HepG2 (cell line): ENCODE data around the gene BICRA. TPM values are rescaled to one million over a fixed set of nuclear protein-coding genes. Genes with fewer than 3 reads are reported as not detected.

Experiments
- CHD4 ChIP-seq: fragments of 200-600 bp; sonication (generic); IDR thresholded peaks from 2 replicates; pipeline ENCODE4 v1.7.0; 2017; ENCODE audit warnings: mild to moderate bottlenecking, low read length, borderline replicate concordance
- EZH2 ChIP-seq: conservative IDR thresholded peaks from 2 replicates; pipeline ENCODE4 v1.6.1; 2012; ENCODE audit warnings: mild to moderate bottlenecking, low read depth, low read length, moderate library complexity
- GATAD2A ChIP-seq: IDR thresholded peaks from 2 replicates; pipeline ENCODE4 v1.6.1; 2016
- KDM5A ChIP-seq: fragments of 200-600 bp; sonication (generic); IDR thresholded peaks from 2 replicates; pipeline ENCODE4 v1.7.0; 2018; ENCODE audit warnings: antibody characterized with exemption, mild to moderate bottlenecking, low read length, borderline replicate concordance
- MAX ChIP-seq: IDR thresholded peaks from 2 replicates; pipeline ENCODE4 v1.6.1; 2012; ENCODE audit warnings: inconsistent platforms
- NFIC ChIP-seq: IDR thresholded peaks from 2 replicates; pipeline ENCODE4 v1.6.1; 2012; ENCODE audit warnings: mild to moderate bottlenecking, low read length, inconsistent platforms
- RFXAP ChIP-seq: sonication (generic); formaldehyde crosslinking; IDR thresholded peaks from 2 replicates; pipeline ENCODE4 v1.4.0; 2020; ENCODE audit warnings: missing genetic modification reagents, borderline replicate concordance
- RORA ChIP-seq: sonication (generic); formaldehyde crosslinking; IDR thresholded peaks from 2 replicates; pipeline ENCODE4 v1.5.0; 2020; ENCODE audit warnings: mild to moderate bottlenecking, missing genetic modification reagents, moderate library complexity
- THAP11 ChIP-seq: IDR thresholded peaks from 2 replicates; pipeline ENCODE4 v1.6.1; 2016; ENCODE audit warnings: missing biosample characterization, missing genetic modification reagents
- YY1 ChIP-seq: IDR thresholded peaks from 2 replicates; pipeline ENCODE4 v1.6.1; 2011; ENCODE audit warnings: low read length, low read depth, moderate library complexity, mild to moderate bottlenecking; ENCODE audit not compliant: insufficient read depth, insufficient replicate concordance
- ZFP1 ChIP-seq: IDR thresholded peaks from 2 replicates; pipeline ENCODE4 v1.6.1; 2016
- ZMYM2 ChIP-seq: sonication (generic); formaldehyde crosslinking; IDR thresholded peaks from 2 replicates; pipeline ENCODE4 v1.8.0; 2022; ENCODE audit warnings: mild to moderate bottlenecking, missing genetic modification reagents
- ZNF281 ChIP-seq: sonication (generic); formaldehyde crosslinking; IDR thresholded peaks from 2 replicates; pipeline ENCODE4 v1.4.0; 2020; ENCODE audit warnings: missing genetic modification reagents, borderline replicate concordance
- ZNF335 ChIP-seq: sonication (generic); formaldehyde crosslinking; IDR thresholded peaks from 2 replicates; pipeline ENCODE4 v1.4.0; 2020; ENCODE audit warnings: missing genetic modification reagents
- ZNF367 ChIP-seq: sonication (generic); formaldehyde crosslinking; IDR thresholded peaks from 2 replicates; pipeline ENCODE4 v1.4.0; 2020; ENCODE audit warnings: missing genetic modification reagents, borderline replicate concordance
- ZNF574 ChIP-seq: sonication (generic); formaldehyde crosslinking; IDR thresholded peaks from 2 replicates; pipeline ENCODE4 v1.4.0; 2020; ENCODE audit warnings: missing genetic modification reagents
- ZNF576 ChIP-seq: sonication (generic); formaldehyde crosslinking; IDR thresholded peaks from 2 replicates; pipeline ENCODE4 v1.4.0; 2020; ENCODE audit warnings: mild to moderate bottlenecking, missing genetic modification reagents
- ZNF605 ChIP-seq: sonication (generic); formaldehyde crosslinking; IDR thresholded peaks from 2 replicates; pipeline ENCODE4 v1.8.0; 2022; ENCODE audit warnings: mild to moderate bottlenecking, missing genetic modification reagents
- polyA plus RNA-seq, 8 experiments: library from polyadenylated mRNA; depleted of rRNA in 3 of 8; stranded (reverse) in 7 of 8; unstranded in 1 of 8; fragments of >200 nt; fragmentation: Illumina TruSeq in 4 of 8; extraction: Trizol in 4 of 8; gene quantifications; 2 replicates each; pipeline versions ENCODE4 v1.2.1 to v1.2.3, GENCODE V29; 2011 to 2016; ENCODE audit warnings: low read depth in 4 of 8, missing spikeins in 1 of 8, mixed read lengths in 1 of 8; ENCODE audit not compliant: insufficient read depth in 1 of 8
- total RNA-seq, 5 experiments: library from RNA; depleted of rRNA; stranded (reverse); fragments of >200 nt; fragmentation: Illumina TruSeq; extraction: Trizol; gene quantifications; 2 replicates each; pipeline ENCODE4 v1.2.3, GENCODE V29; 2016; ENCODE audit warnings: low read depth in 1 of 5
- TF ChIP-seq, protein P1 (sequence below): sonication (generic); formaldehyde crosslinking; IDR thresholded peaks from 2 replicates; pipeline ENCODE4 v1.4.0; 2020; ENCODE audit warnings: missing genetic modification reagents

Gene BICRA
- total and polyA plus RNA-seq, 2 of the 13 experiments (the other 11 are each of a cell fraction or from before 2014, with no cell fraction given): 0.55 to 0.71 TPM

- 0 out of 2 replicates have a peak, but pooled peaks have one; percentile 8 for TF ChIP-seq RFXAP (CRISPR knock-in tag)
- TF ChIP-seq ZNF605 (CRISPR knock-in tag): no peak
- TF ChIP-seq ZFP1 (CRISPR knock-in tag): no peak
- TF ChIP-seq, protein P1, sequence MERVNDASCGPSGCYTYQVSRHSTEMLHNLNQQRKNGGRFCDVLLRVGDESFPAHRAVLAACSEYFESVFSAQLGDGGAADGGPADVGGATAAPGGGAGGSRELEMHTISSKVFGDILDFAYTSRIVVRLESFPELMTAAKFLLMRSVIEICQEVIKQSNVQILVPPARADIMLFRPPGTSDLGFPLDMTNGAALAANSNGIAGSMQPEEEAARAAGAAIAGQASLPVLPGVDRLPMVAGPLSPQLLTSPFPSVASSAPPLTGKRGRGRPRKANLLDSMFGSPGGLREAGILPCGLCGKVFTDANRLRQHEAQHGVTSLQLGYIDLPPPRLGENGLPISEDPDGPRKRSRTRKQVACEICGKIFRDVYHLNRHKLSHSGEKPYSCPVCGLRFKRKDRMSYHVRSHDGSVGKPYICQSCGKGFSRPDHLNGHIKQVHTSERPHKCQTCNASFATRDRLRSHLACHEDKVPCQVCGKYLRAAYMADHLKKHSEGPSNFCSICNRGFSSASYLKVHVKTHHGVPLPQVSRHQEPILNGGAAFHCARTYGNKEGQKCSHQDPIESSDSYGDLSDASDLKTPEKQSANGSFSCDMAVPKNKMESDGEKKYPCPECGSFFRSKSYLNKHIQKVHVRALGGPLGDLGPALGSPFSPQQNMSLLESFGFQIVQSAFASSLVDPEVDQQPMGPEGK: peak; percentile 63; the same call in 1 of the 2 replicates
- no peak for TF ChIP-seq ZMYM2
- TF ChIP-seq MAX: peak; percentile 35; the same call in 1 of the 2 replicates
- no peak; the same call in none of the 2 replicates for TF ChIP-seq THAP11 (CRISPR knock-in tag)
- no peak for TF ChIP-seq GATAD2A
- TF ChIP-seq ZNF574: 0 out of 2 replicates have a peak, but pooled peaks have one; percentile 24
- TF ChIP-seq NFIC: no peak
- TF ChIP-seq RORA: no peak
- peak; percentile 62 for TF ChIP-seq YY1
- peak; percentile 98 for TF ChIP-seq ZNF335 (CRISPR knock-in tag)
- no peak for TF ChIP-seq ZNF367 (CRISPR knock-in tag)
- TF ChIP-seq CHD4: no peak
- no peak for TF ChIP-seq EZH2
- TF ChIP-seq ZNF281 (CRISPR knock-in tag): no peak
- no peak for TF ChIP-seq ZNF576
- TF ChIP-seq KDM5A: peak; percentile 31
Observed at GRCh38 chr19:47608969-47609905, at the start of gene BICRA (continued).
